H9 (cell line): ENCODE measurements around the gene MRPL16. TPM values are rescaled to one million over a fixed set of nuclear protein-coding genes. Genes with fewer than 3 reads are reported as not detected.

Source experiments
- DNase-seq: peaks from one replicate; pipeline ENCODE4 v3.0.0-alpha.2; 2017
- H2AFZ ChIP-seq: one replicate; pipeline ENCODE4 v1.6.1; 2013; ENCODE audit warnings: mild to moderate bottlenecking, low read length, control low read depth, moderate library complexity
- H2AK5ac ChIP-seq: 2 replicates; pipeline ENCODE4 v1.6.1; 2013; ENCODE audit warnings: low read length, control low read depth, mixed read lengths; ENCODE audit not compliant: insufficient read length
- H2BK120ac ChIP-seq: one replicate; pipeline ENCODE4 v1.6.1; 2013; ENCODE audit warnings: low read depth, mild to moderate bottlenecking, low read length, control low read depth, inconsistent platforms; ENCODE audit not compliant: poor library complexity, severe bottlenecking
- H2BK12ac ChIP-seq: 2 replicates; pipeline ENCODE4 v1.6.1; 2013; ENCODE audit warnings: low read length, control low read depth, mixed read lengths, low read depth; ENCODE audit not compliant: insufficient read length
- H2BK15ac ChIP-seq: 2 replicates; pipeline ENCODE4 v1.6.1; 2013; ENCODE audit warnings: low read depth, low read length, control low read depth
- H2BK20ac ChIP-seq: one replicate; pipeline ENCODE4 v1.6.1; 2013; ENCODE audit warnings: low read depth, mild to moderate bottlenecking, low read length, control low read depth, inconsistent platforms; ENCODE audit not compliant: poor library complexity, severe bottlenecking
- H2BK5ac ChIP-seq: 2 replicates; pipeline ENCODE4 v1.6.1; 2013; ENCODE audit warnings: low read length, control low read depth, mixed read lengths; ENCODE audit not compliant: insufficient read length
- H3K14ac ChIP-seq: 2 replicates; pipeline ENCODE4 v1.6.1; 2013; ENCODE audit warnings: low read length, control low read depth; ENCODE audit not compliant: insufficient read depth
- H3K18ac ChIP-seq: 2 replicates; pipeline ENCODE4 v1.6.1; 2013; ENCODE audit warnings: low read depth, mild to moderate bottlenecking, mixed read lengths, low read length, control low read depth; ENCODE audit not compliant: insufficient read length
- H3K23ac ChIP-seq: 2 replicates; pipeline ENCODE4 v1.6.1; 2013; ENCODE audit warnings: low read length, control low read depth, mixed read lengths, low read depth; ENCODE audit not compliant: insufficient read length
- H3K23me2 ChIP-seq: 2 replicates; pipeline ENCODE4 v1.6.1; 2013; ENCODE audit warnings: low read depth, mild to moderate bottlenecking, mixed read lengths, low read length, control low read depth; ENCODE audit not compliant: insufficient read length, poor library complexity, severe bottlenecking
- H3K27ac ChIP-seq: 2 replicates; pipeline ENCODE4 v1.5.1; 2013; ENCODE audit warnings: low read length, control low read depth, mixed read lengths, low read depth; ENCODE audit not compliant: insufficient read length
- H3K27me3 ChIP-seq: 2 replicates; pipeline ENCODE4 v1.6.1; 2013; ENCODE audit warnings: low read length, control low read depth, inconsistent platforms; ENCODE audit not compliant: insufficient read depth
- H3K4ac ChIP-seq: 2 replicates; pipeline ENCODE4 v1.6.1; 2013; ENCODE audit warnings: low read depth, mild to moderate bottlenecking, control low read depth, inconsistent platforms, low read length, moderate library complexity
- H3K4me1 ChIP-seq: 2 replicates; pipeline ENCODE4 v1.6.1; 2013; ENCODE audit warnings: low read length, control low read depth, inconsistent platforms; ENCODE audit not compliant: insufficient read depth
- H3K4me2 ChIP-seq: 2 replicates; pipeline ENCODE4 v1.6.1; 2013; ENCODE audit warnings: low read length, control low read depth, mixed read lengths; ENCODE audit not compliant: insufficient read length, insufficient read depth
- H3K56ac ChIP-seq: 2 replicates; pipeline ENCODE4 v1.6.1; 2013; ENCODE audit warnings: low read depth, mild to moderate bottlenecking, mixed read lengths, low read length, control low read depth; ENCODE audit not compliant: insufficient read length
- H3K79me1 ChIP-seq: 2 replicates; pipeline ENCODE4 v1.6.1; 2013; ENCODE audit warnings: low read depth, mild to moderate bottlenecking, moderate library complexity, low read length, control low read depth, inconsistent platforms; ENCODE audit not compliant: insufficient read depth, poor library complexity, severe bottlenecking
- H3K79me2 ChIP-seq: 2 replicates; pipeline ENCODE4 v1.6.1; 2013; ENCODE audit warnings: low read length, control low read depth, inconsistent platforms; ENCODE audit not compliant: insufficient read depth
- H3K9ac ChIP-seq: 2 replicates; pipeline ENCODE4 v1.6.1; 2013; ENCODE audit warnings: low read length, control low read depth, mixed read lengths; ENCODE audit not compliant: insufficient read length; ENCODE audit errors: extremely low read depth
- H3K9me3 ChIP-seq: one replicate; pipeline ENCODE4 v1.6.1; 2013; ENCODE audit warnings: low read depth, low read length, inconsistent platforms; ENCODE audit not compliant: control insufficient read depth
- H3T11ph ChIP-seq: one replicate; pipeline ENCODE4 v1.6.1; 2013; ENCODE audit warnings: mild to moderate bottlenecking, low read length, control low read depth, inconsistent platforms
- H4K20me1 ChIP-seq: one replicate; pipeline ENCODE4 v1.6.1; 2013; ENCODE audit not compliant: control insufficient read depth, insufficient read length, insufficient read depth
- H4K5ac ChIP-seq: 2 replicates; pipeline ENCODE4 v1.6.1; 2013; ENCODE audit warnings: low read depth, mild to moderate bottlenecking, mixed read lengths, low read length, control low read depth; ENCODE audit not compliant: insufficient read length
- H4K8ac ChIP-seq: replicated peaks from 2 replicates; pipeline ENCODE4 v1.6.1; 2013; ENCODE audit warnings: low read length, control low read depth, mixed read lengths, low read depth; ENCODE audit not compliant: insufficient read length
- H4K91ac ChIP-seq: 2 replicates; pipeline ENCODE4 v1.6.1; 2013; ENCODE audit warnings: low read depth, mild to moderate bottlenecking, moderate library complexity, mixed read lengths, low read length, control low read depth; ENCODE audit not compliant: insufficient read length
- H3K27ac Mint-ChIP-seq, 3 experiments: 2 replicates in 2 of 3; 3 replicates in 1 of 3; pipeline ENCODE4 v1.8.0; 2020 to 2021; ENCODE audit warnings: mixed read lengths in 3 of 3, mild to moderate bottlenecking in 1 of 3, moderate library complexity in 1 of 3
- H3K27me3 Mint-ChIP-seq: 2 replicates; pipeline ENCODE4 v1.8.0; 2021; ENCODE audit warnings: low read depth, mild to moderate bottlenecking, moderate library complexity, mixed read lengths
- H3K36me3 Mint-ChIP-seq, 3 experiments: 2 replicates in 2 of 3; 3 replicates in 1 of 3; pipeline ENCODE4 v1.8.0; 2020 to 2021; ENCODE audit warnings: low read depth in 3 of 3, mixed read lengths in 3 of 3; ENCODE audit not compliant: insufficient read depth in 1 of 3
- H3K4me1 Mint-ChIP-seq, 2 experiments: 2 replicates each; pipeline ENCODE4 v1.8.0; 2020; ENCODE audit warnings: mixed read lengths in 2 of 2
- H3K4me3 Mint-ChIP-seq, 2 experiments: 2 replicates in 1 of 2; 3 replicates in 1 of 2; pipeline ENCODE4 v1.8.0; 2020 to 2021; ENCODE audit warnings: mild to moderate bottlenecking in 2 of 2, mixed read lengths in 2 of 2, moderate library complexity in 1 of 2
- H3K9me3 Mint-ChIP-seq, 2 experiments: 2 replicates in 1 of 2; 3 replicates in 1 of 2; pipeline ENCODE4 v1.8.0; 2020; ENCODE audit warnings: mild to moderate bottlenecking in 2 of 2, mixed read lengths in 2 of 2, moderate library complexity in 1 of 2
- WGBS: extraction: QIAGEN DNeasy Blood & Tissue Kit; methylation state at CpG from one replicate; pipeline ENCODE4 v1.1.7; 2013; ENCODE audit warnings: missing lambda C conversion rate, low lambda C conversion rate, mixed read lengths; ENCODE audit not compliant: insufficient read length; ENCODE audit errors: extremely low coverage; 5-methylcytosine and 5-hydroxymethylcytosine counted together
- total RNA-seq: library from RNA; stranded (reverse); gene quantifications from 2 replicates; pipeline ENCODE4 v1.2.1, GENCODE V29; 2021
- TF ChIP-seq, protein P1 (sequence below): fragments of 200-600 bp; sonication (generic); conservative IDR thresholded peaks from 3 replicates; pipeline ENCODE4 v1.8.0; 2021; ENCODE audit warnings: antibody characterized with exemption, mild to moderate bottlenecking

MRPL16 gene
- total RNA-seq, 1 experiment from 2014 or later: 87.1 TPM

DNA sequence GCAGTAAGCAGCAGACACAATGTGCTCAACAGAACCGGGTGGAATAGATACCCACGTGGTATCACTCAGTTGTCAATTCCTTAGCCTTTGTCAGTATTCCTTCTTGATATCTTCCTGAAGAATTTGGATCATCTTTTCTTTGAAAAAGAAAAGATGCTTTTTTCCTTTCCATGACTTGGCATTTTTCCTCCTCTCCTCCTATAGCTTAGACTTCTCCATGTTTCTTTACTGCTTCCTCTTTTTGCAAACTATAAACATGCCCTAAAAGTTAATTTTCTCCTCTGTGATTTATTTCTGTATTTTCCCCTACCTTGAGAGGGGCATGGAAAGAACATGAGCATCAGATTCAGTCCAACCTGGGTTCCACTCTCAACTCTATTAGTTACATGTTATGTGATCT is 23.0 kb upstream of the MRPL16 start:
- Mint-ChIP-seq H3K9me3 (no peaks in the 10 kb centered on the region), H3K27me3 (no peaks in the 10 kb centered on the region), H3K4me3 (no peak overlapping the region), H3K4me1 (no peaks in the 10 kb centered on the region), H3K27ac (no peak overlapping the region), H3K36me3 (no peaks in the 10 kb centered on the region; a peak in 1 of 7 replicates)
- Histone ChIP-seq H3K79me2 (no peaks in the 10 kb centered on the region), H3T11ph (no peak overlapping the region), H4K20me1 (no peaks in the 10 kb centered on the region), H4K91ac (no peak overlapping the region), H3K14ac (no peak overlapping the region), H3K23ac (no peak overlapping the region), H3K18ac (no peak overlapping the region), H3K4ac (no peak overlapping the region), H3K27ac (no peak overlapping the region), H2AFZ (no peak overlapping the region), H2AK5ac (no peak overlapping the region), H3K56ac (no peak overlapping the region), H4K5ac (no peak overlapping the region), H2BK5ac (no peak overlapping the region), H3K79me1 (no peaks in the 10 kb centered on the region), H3K9ac (no peak overlapping the region), H3K9me3 (no peaks in the 10 kb centered on the region), H3K27me3 (no peaks in the 10 kb centered on the region), H2BK15ac (no peak overlapping the region), H3K23me2 (no peaks in the 10 kb centered on the region), H3K4me1 (no peaks in the 10 kb centered on the region), H2BK120ac (no peak overlapping the region), H2BK12ac (no peak overlapping the region), H4K8ac (no peak overlapping the region), H2BK20ac (no peak overlapping the region), H3K4me2 (no peak overlapping the region)
- TF ChIP-seq, protein P1, sequence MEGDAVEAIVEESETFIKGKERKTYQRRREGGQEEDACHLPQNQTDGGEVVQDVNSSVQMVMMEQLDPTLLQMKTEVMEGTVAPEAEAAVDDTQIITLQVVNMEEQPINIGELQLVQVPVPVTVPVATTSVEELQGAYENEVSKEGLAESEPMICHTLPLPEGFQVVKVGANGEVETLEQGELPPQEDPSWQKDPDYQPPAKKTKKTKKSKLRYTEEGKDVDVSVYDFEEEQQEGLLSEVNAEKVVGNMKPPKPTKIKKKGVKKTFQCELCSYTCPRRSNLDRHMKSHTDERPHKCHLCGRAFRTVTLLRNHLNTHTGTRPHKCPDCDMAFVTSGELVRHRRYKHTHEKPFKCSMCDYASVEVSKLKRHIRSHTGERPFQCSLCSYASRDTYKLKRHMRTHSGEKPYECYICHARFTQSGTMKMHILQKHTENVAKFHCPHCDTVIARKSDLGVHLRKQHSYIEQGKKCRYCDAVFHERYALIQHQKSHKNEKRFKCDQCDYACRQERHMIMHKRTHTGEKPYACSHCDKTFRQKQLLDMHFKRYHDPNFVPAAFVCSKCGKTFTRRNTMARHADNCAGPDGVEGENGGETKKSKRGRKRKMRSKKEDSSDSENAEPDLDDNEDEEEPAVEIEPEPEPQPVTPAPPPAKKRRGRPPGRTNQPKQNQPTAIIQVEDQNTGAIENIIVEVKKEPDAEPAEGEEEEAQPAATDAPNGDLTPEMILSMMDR: no peak
- no peak for DNase-seq
- no CpG with 5 or more reads among the region's 2 CpGs for WGBS
